Calu3 (cell line): ENCODE results near the gene LETM1. TPM values are rescaled to one million over a fixed set of nuclear protein-coding genes. Genes with fewer than 3 reads are reported as not detected.

Experiments
- BruUV-seq: library from RNA; stranded (reverse); fragments of 400-500 nt; replicated peaks from 2 replicates; lab custom pipeline; 2021; lab: Mats Ljungman, UMichigan
- CTCF ChIA-PET: fragments of 300-600 bp; sonication (Branson Sonifier 250); formaldehyde crosslinking; loops from one replicate; lab custom pipeline; 2022; ENCODE audit warnings: antibody characterized with exemption; lab: Charles Lee
- DNase-seq: peaks from one replicate; pipeline ENCODE4 v3.0.0; 2022
- H3K27ac Mint-ChIP-seq: one replicate; pipeline ENCODE4 v1.8.0; 2022; ENCODE audit warnings: mixed read lengths; ENCODE audit not compliant: unreplicated experiment
- H3K27me3 Mint-ChIP-seq: one replicate; pipeline ENCODE4 v1.8.0; 2022; ENCODE audit warnings: mixed read lengths; ENCODE audit not compliant: unreplicated experiment
- H3K36me3 Mint-ChIP-seq: one replicate; pipeline ENCODE4 v1.8.0; 2022; ENCODE audit warnings: mild to moderate bottlenecking, moderate library complexity, mixed read lengths; ENCODE audit not compliant: insufficient read depth, unreplicated experiment
- H3K4me1 Mint-ChIP-seq: one replicate; pipeline ENCODE4 v1.8.0; 2022; ENCODE audit warnings: mild to moderate bottlenecking, low read depth, mixed read lengths; ENCODE audit not compliant: unreplicated experiment
- H3K4me3 Mint-ChIP-seq: one replicate; pipeline ENCODE4 v1.8.0; 2022; ENCODE audit warnings: mild to moderate bottlenecking, low read depth, moderate library complexity, mixed read lengths; ENCODE audit not compliant: unreplicated experiment
- H3K9me3 Mint-ChIP-seq: one replicate; pipeline ENCODE4 v1.8.0; 2022; ENCODE audit warnings: low read depth, mixed read lengths; ENCODE audit not compliant: unreplicated experiment
- CTCF ChIP-seq: fragments of 200-600 bp; IDR thresholded peaks from one replicate; pipeline ENCODE4 v1.8.0; 2022; ENCODE audit warnings: antibody characterized with exemption; ENCODE audit not compliant: unreplicated experiment
- intact Hi-C: fragments of 100-400 bp; cut with micrococcal nuclease; formaldehyde crosslinking; loops from one replicate; pipeline ENCODE4 v1.10.0; 2022; ENCODE audit not compliant: unreplicated experiment
- total RNA-seq: library from RNA; stranded (reverse); gene quantifications from 2 replicates; pipeline ENCODE4 v1.2.3, GENCODE V29; 2022

Gene LETM1
- total RNA-seq, 1 experiment from 2014 or later: 47.2 TPM

- intact Hi-C loops: no loop called here
- TF ChIP-seq CTCF: no peak
- Mint-ChIP-seq H3K9me3 (no peaks in the 10 kb centered on the region), H3K27me3 (no peaks in the 10 kb centered on the region), H3K27ac (no peak overlapping the region), H3K4me3 (peak overlapping the region; percentile 48), H3K4me1 (peaks cover 8% of the 10 kb centered on the region), H3K36me3 (peaks cover 10% of the 10 kb centered on the region)
- BruUV-seq: no TSS peak
- DNase-seq: peak; percentile 35
- CTCF ChIA-PET: interaction anchor here (1.1 to 1.3 kb wide), 3 partner anchors 20 to 69 kb away, joined by 3 to 4 read pairs (median 3); no protein-coding TSS in a partner anchor
These were observed 60.4 kb downstream of the LETM1 start for GRCh38 chr4:1795299-1796195.

- peaks cover 10% of the 10 kb centered on the region for H3K36me3 Mint-ChIP-seq
- peaks cover 8% of the 10 kb centered on the region for H3K4me1 Mint-ChIP-seq
- no peak for DNase-seq
- no peak for TF ChIP-seq CTCF
- H3K27me3 Mint-ChIP-seq: no peaks in the 10 kb centered on the region
- intact Hi-C loops: no loop called here
- no TSS peak for BruUV-seq
- H3K9me3 Mint-ChIP-seq: no peaks in the 10 kb centered on the region
- CTCF ChIA-PET: interaction anchor here (1.1 to 1.3 kb wide), 3 partner anchors 19 to 68 kb away, joined by 3 to 4 read pairs (median 3); no protein-coding TSS in a partner anchor
- H3K4me3 Mint-ChIP-seq: peak overlapping the region; percentile 48
- no peak overlapping the region for H3K27ac Mint-ChIP-seq
These were observed 61.1 kb downstream of the LETM1 start for GRCh38 chr4:1794809-1795298.

- CTCF ChIA-PET: interaction anchor here (1.0 to 1.1 kb wide), 2 partner anchors 24 to 26 kb away, joined by 4 to 7 read pairs; no protein-coding TSS in a partner anchor
- peak overlapping the region; percentile 46 for H3K4me3 Mint-ChIP-seq
- TF ChIP-seq CTCF: no peak
- BruUV-seq: no TSS peak
- intact Hi-C loops: no loop called here
- peaks cover 8% of the 10 kb centered on the region for H3K4me1 Mint-ChIP-seq
- H3K27me3 Mint-ChIP-seq: no peaks in the 10 kb centered on the region
- H3K27ac Mint-ChIP-seq: no peak overlapping the region
- peaks cover 10% of the 10 kb centered on the region for H3K36me3 Mint-ChIP-seq
- H3K9me3 Mint-ChIP-seq: no peaks in the 10 kb centered on the region
- DNase-seq: no peak
These were observed 61.8 kb downstream of the LETM1 start for GRCh38 chr4:1793940-1794808.

GRCh38 chr4:1793496-1793840, 62.5 kb downstream of the LETM1 start:
- H3K27ac Mint-ChIP-seq: no peak overlapping the region
- H3K4me1 Mint-ChIP-seq: peaks cover 8% of the 10 kb centered on the region
- H3K9me3 Mint-ChIP-seq: no peaks in the 10 kb centered on the region
- CTCF ChIA-PET: interaction anchor here (1.0 kb wide), 1 partner anchor 25 kb away, joined by 7 read pairs; no protein-coding TSS in a partner anchor
- peak overlapping the region; percentile 46 for H3K4me3 Mint-ChIP-seq
- peak; percentile 22 for DNase-seq
- H3K36me3 Mint-ChIP-seq: peaks cover 10% of the 10 kb centered on the region
- no peaks in the 10 kb centered on the region for H3K27me3 Mint-ChIP-seq
- no TSS peak for BruUV-seq
- no peak for TF ChIP-seq CTCF
- intact Hi-C loops: no loop called here
